Neuronal stem cell (in vitro differentiated cells): ENCODE results near the gene RIPOR2.

Source experiments
- DNase-seq: peaks from one replicate; pipeline ENCODE4 v3.0.0-alpha.2; 2013; ENCODE audit warnings: low spot score
- H2AFZ ChIP-seq: one replicate; pipeline ENCODE4 v1.6.1; 2013; ENCODE audit warnings: mild to moderate bottlenecking, low read length, inconsistent platforms
- H2AK5ac ChIP-seq: 2 replicates; pipeline ENCODE4 v1.6.1; 2013; ENCODE audit warnings: low read depth, mild to moderate bottlenecking, inconsistent platforms, low read length, moderate library complexity, mixed read lengths
- H2BK120ac ChIP-seq: 2 replicates; pipeline ENCODE4 v1.6.1; 2013; ENCODE audit warnings: low read depth, mild to moderate bottlenecking, inconsistent platforms, low read length, moderate library complexity, mixed read lengths
- H2BK12ac ChIP-seq: one replicate; pipeline ENCODE4 v1.6.1; 2013; ENCODE audit warnings: low read length, inconsistent platforms
- H2BK15ac ChIP-seq: 2 replicates; pipeline ENCODE4 v1.6.1; 2013; ENCODE audit warnings: mild to moderate bottlenecking, low read length, inconsistent platforms, mixed read lengths
- H2BK5ac ChIP-seq: one replicate; pipeline ENCODE4 v1.6.1; 2013; ENCODE audit warnings: inconsistent platforms, mild to moderate bottlenecking, low read length, moderate library complexity
- H3K14ac ChIP-seq: one replicate; pipeline ENCODE4 v1.6.1; 2013; ENCODE audit warnings: low read length, inconsistent platforms
- H3K18ac ChIP-seq: 2 replicates; pipeline ENCODE4 v1.6.1; 2013; ENCODE audit warnings: low read length, inconsistent platforms
- H3K23ac ChIP-seq: 2 replicates; pipeline ENCODE4 v1.6.1; 2013; ENCODE audit warnings: low read depth, mild to moderate bottlenecking, mixed read lengths, low read length, inconsistent platforms; ENCODE audit not compliant: poor library complexity
- H3K27ac ChIP-seq: replicated peaks from 3 replicates; pipeline ENCODE4 v1.5.1; 2013; ENCODE audit warnings: low read length, inconsistent platforms
- H3K27me3 ChIP-seq, 3 experiments: 2 replicates each; pipeline ENCODE4 v1.6.1; 2013; ENCODE audit warnings: low read length in 3 of 3, mild to moderate bottlenecking in 2 of 3, inconsistent platforms in 1 of 3, low read depth in 1 of 3, mixed read lengths in 1 of 3, moderate library complexity in 1 of 3; ENCODE audit not compliant: control insufficient read depth in 3 of 3, insufficient read depth in 3 of 3
- H3K36me3 ChIP-seq, 2 donors: replicated peaks in 1 of 2; 2 replicates each; pipeline ENCODE4 v1.6.1; 2013; ENCODE audit warnings: low read length in 2 of 2; ENCODE audit not compliant: control insufficient read depth in 2 of 2, insufficient read depth in 2 of 2
- H3K4ac ChIP-seq: 2 replicates; pipeline ENCODE4 v1.6.1; 2013; ENCODE audit warnings: inconsistent platforms, mild to moderate bottlenecking, low read length, moderate library complexity
- H3K4me1 ChIP-seq, 2 donors: 1 replicate in 1 of 2; 2 replicates in 1 of 2; pipeline ENCODE4 v1.6.1; 2013; ENCODE audit warnings: low read length in 2 of 2, low read depth in 1 of 2; ENCODE audit not compliant: control insufficient read depth in 2 of 2, insufficient read depth in 1 of 2
- H3K4me2 ChIP-seq: one replicate; pipeline ENCODE4 v1.6.1; 2013; ENCODE audit warnings: mild to moderate bottlenecking, low read length, inconsistent platforms; ENCODE audit not compliant: insufficient read depth, poor library complexity, severe bottlenecking
- H3K4me3 ChIP-seq, 2 donors: 2 replicates each; pipeline ENCODE4 v1.5.1; 2013; ENCODE audit warnings: low read length in 2 of 2, mild to moderate bottlenecking in 2 of 2, inconsistent platforms in 1 of 2, moderate library complexity in 1 of 2
- H3K79me1 ChIP-seq: one replicate; pipeline ENCODE4 v1.6.1; 2013; ENCODE audit warnings: low read depth, mild to moderate bottlenecking, inconsistent platforms, low read length, moderate library complexity
- H3K9ac ChIP-seq: one replicate; pipeline ENCODE4 v1.6.1; 2013; ENCODE audit warnings: mild to moderate bottlenecking, low read depth, low read length, inconsistent platforms; ENCODE audit not compliant: poor library complexity
- H3K9me3 ChIP-seq, 2 donors: replicated peaks in 1 of 2; 2 replicates each; pipeline versions ENCODE3 to v1.6.1; 2013; ENCODE audit warnings: low read length in 2 of 2, mild to moderate bottlenecking in 2 of 2, inconsistent platforms in 1 of 2, low read depth in 1 of 2, mixed read lengths in 1 of 2, moderate library complexity in 1 of 2; ENCODE audit not compliant: control insufficient read depth in 2 of 2, insufficient read depth in 1 of 2
- H4K8ac ChIP-seq: one replicate; pipeline ENCODE4 v1.6.1; 2013; ENCODE audit warnings: low read depth, mild to moderate bottlenecking, inconsistent platforms, low read length, moderate library complexity
- H4K91ac ChIP-seq: one replicate; pipeline ENCODE4 v1.6.1; 2013; ENCODE audit warnings: low read length, low read depth, mild to moderate bottlenecking, inconsistent platforms; ENCODE audit not compliant: poor library complexity
- WGBS, 2 donors: extraction: QIAGEN DNeasy Blood & Tissue Kit; methylation state at CpG; one replicate each; pipeline ENCODE4 v1.1.7; 2013; ENCODE audit warnings: missing lambda C conversion rate in 2 of 2, mixed read lengths in 1 of 2; ENCODE audit not compliant: insufficient read length in 2 of 2, insufficient replicate concordance in 1 of 2; ENCODE audit errors: extremely low coverage in 2 of 2; 5-methylcytosine and 5-hydroxymethylcytosine counted together

The RIPOR2 gene

GRCh38 chr6:24865161-24865560, 70.6 kb downstream of the RIPOR2 start:
- Histone ChIP-seq H3K4ac (no peak overlapping the region), H3K27ac (no peak overlapping the region), H2BK15ac (no peak overlapping the region), H2AK5ac (no peak overlapping the region), H3K79me1 (no peaks in the 10 kb centered on the region), H3K4me1 (no peaks in the 10 kb centered on the region), H3K9ac (no peak overlapping the region), H3K4me2 (no peak overlapping the region), H3K27me3 (peaks cover 0 to 2% (median 0%) of the 10 kb centered on the region in 3 experiments), H2BK120ac (no peak overlapping the region), H3K14ac (no peak overlapping the region), H2BK12ac (no peak overlapping the region), H4K91ac (no peak overlapping the region), H2AFZ (no peak overlapping the region), H3K9me3 (no peaks in the 10 kb centered on the region), H3K23ac (no peak overlapping the region), H3K18ac (no peak overlapping the region), H3K4me3 (no peak overlapping the region), H3K36me3 (peaks cover 0 to 53% of the 10 kb centered on the region in 2 donors), H4K8ac (no peak overlapping the region), H2BK5ac (no peak overlapping the region)
- DNase-seq: no peak
- no CpG with 5 or more reads among the region's 6 CpGs for WGBS, 2 donors

- Histone ChIP-seq H3K36me3 (peaks cover 0 to 58% of the 10 kb centered on the region in 2 donors), H3K4me2 (no peak overlapping the region), H2BK5ac (no peak overlapping the region), H3K4me3 (no peak overlapping the region), H3K79me1 (no peaks in the 10 kb centered on the region), H3K27me3 (peaks cover 0 to 2% (median 0%) of the 10 kb centered on the region in 3 experiments), H3K18ac (no peak overlapping the region), H2AFZ (no peak overlapping the region), H2BK15ac (no peak overlapping the region), H3K9me3 (no peaks in the 10 kb centered on the region), H2AK5ac (no peak overlapping the region), H4K91ac (no peak overlapping the region), H3K4me1 (peaks cover 0 to 2% of the 10 kb centered on the region in 2 donors), H3K9ac (no peak overlapping the region), H3K14ac (no peak overlapping the region), H3K23ac (no peak overlapping the region), H3K4ac (no peak overlapping the region), H2BK12ac (no peak overlapping the region), H2BK120ac (no peak overlapping the region), H4K8ac (no peak overlapping the region), H3K27ac (no peak overlapping the region)
- no CpG with 5 or more reads among the region's 1 CpG for WGBS, 2 donors
- no peak for DNase-seq
These were observed 71.4 kb downstream of the RIPOR2 start for GRCh38 chr6:24864343-24864742.

DNA sequence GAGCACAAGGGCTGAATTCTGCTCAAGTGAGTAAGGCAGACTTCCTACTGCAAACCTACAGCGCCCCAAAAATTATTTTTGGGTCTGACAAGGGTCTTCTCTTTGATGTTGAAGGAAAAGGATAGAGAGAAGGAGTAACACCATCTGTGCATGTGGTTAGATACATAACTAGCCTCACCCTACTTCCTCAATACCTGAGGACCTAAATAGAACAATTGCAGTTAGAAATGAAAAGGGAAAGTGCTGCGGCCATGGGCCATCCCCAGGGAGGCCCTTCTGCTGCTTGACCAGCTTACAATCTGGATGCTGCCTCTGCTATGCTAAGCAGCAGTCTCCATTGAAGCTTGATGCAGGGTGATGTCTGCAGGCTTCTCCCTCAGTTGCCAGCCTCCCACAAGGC, 73.8 kb downstream of the RIPOR2 start:
- no peak overlapping the region for H3K4me2 ChIP-seq
- H3K27ac ChIP-seq: no peak overlapping the region
- no peak overlapping the region for H2BK12ac ChIP-seq
- H3K4me1 ChIP-seq: peaks cover 0 to 4% of the 10 kb centered on the region in 2 donors
- H4K8ac ChIP-seq: no peak overlapping the region
- H2AK5ac ChIP-seq: no peak overlapping the region
- no peaks in the 10 kb centered on the region for H3K9me3 ChIP-seq
- no peak overlapping the region for H2BK15ac ChIP-seq
- H3K4ac ChIP-seq: no peak overlapping the region
- WGBS, 2 donors: no CpG with 5 or more reads among the region's 2 CpGs
- H3K18ac ChIP-seq: peak overlapping the region; percentile 44
- peaks cover 0 to 66% of the 10 kb centered on the region in 2 donors for H3K36me3 ChIP-seq
- no peak overlapping the region for H3K4me3 ChIP-seq
- DNase-seq: no peak
- no peak overlapping the region for H3K14ac ChIP-seq
- no peak overlapping the region for H3K23ac ChIP-seq
- H2AFZ ChIP-seq: no peak overlapping the region
- no peak overlapping the region for H4K91ac ChIP-seq
- H2BK5ac ChIP-seq: no peak overlapping the region
- H2BK120ac ChIP-seq: no peak overlapping the region
- H3K27me3 ChIP-seq: peaks cover 0 to 2% (median 0%) of the 10 kb centered on the region in 3 experiments
- H3K79me1 ChIP-seq: no peaks in the 10 kb centered on the region
- H3K9ac ChIP-seq: no peak overlapping the region

DNA sequence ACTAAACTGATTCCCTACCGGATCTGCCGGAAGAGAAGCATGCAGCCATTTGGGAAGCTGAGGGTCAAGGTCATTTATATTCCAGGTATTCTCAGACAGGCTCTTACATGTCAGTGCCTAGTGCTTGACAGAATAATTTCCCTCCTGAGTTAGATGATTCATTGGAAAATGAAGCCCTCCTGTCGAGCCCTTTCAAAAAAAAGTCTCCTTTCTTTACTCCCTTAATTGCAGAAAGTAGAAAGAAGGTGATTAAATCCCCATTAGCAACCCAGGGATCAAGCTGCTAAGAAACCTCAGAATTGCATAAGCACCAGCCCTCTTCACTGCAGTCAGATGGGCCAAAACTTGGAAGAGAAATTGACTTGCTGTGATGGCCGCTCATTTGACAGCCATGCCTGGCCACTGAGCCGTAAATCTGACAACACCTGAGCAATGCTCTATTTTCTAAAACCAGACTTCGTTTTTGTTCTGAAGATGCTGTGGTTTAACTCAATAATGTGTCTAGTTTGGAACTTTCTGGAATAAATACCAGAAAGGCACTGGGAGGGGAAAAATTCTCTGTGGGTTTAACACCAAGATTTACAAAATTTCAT, 76.1 kb downstream of the RIPOR2 start:
- no peak overlapping the region for H4K91ac ChIP-seq
- no peak overlapping the region for H2BK15ac ChIP-seq
- H3K18ac ChIP-seq: no peak overlapping the region
- peaks cover 0 to 62% of the 10 kb centered on the region in 2 donors for H3K36me3 ChIP-seq
- H2AFZ ChIP-seq: no peak overlapping the region
- H3K79me1 ChIP-seq: no peaks in the 10 kb centered on the region
- no peak overlapping the region for H3K9ac ChIP-seq
- H3K4me2 ChIP-seq: no peak overlapping the region
- DNase-seq: no peak
- no peak overlapping the region for H3K14ac ChIP-seq
- no peak overlapping the region for H2AK5ac ChIP-seq
- no peak overlapping the region for H2BK120ac ChIP-seq
- H2BK5ac ChIP-seq: no peak overlapping the region
- no peak overlapping the region for H3K4me3 ChIP-seq
- H3K27ac ChIP-seq: no peak overlapping the region
- no peak overlapping the region for H4K8ac ChIP-seq
- WGBS, 2 donors: no CpG with 5 or more reads among the region's 6 CpGs
- H3K9me3 ChIP-seq: no peaks in the 10 kb centered on the region
- H3K4ac ChIP-seq: no peak overlapping the region
- H3K4me1 ChIP-seq: peaks cover 0 to 4% of the 10 kb centered on the region in 2 donors
- H3K23ac ChIP-seq: no peak overlapping the region
- peaks cover 0 to 2% (median 0%) of the 10 kb centered on the region in 3 experiments for H3K27me3 ChIP-seq
- no peak overlapping the region for H2BK12ac ChIP-seq
